GM21367 (cell line): Measurements from ENCODE around the gene LUC7L3.
A peak's percentile ranks its signal among the peaks of the same experiment; 100 is the strongest.

Experiments
- ATAC-seq: cut with Tn5 transposase; IDR thresholded peaks from one replicate; pipeline ENCODE4 v1.9.1; 2021; ENCODE audit not compliant: unreplicated experiment

LUC7L3 gene

GRCh38 chr17:50685691-50686493 lies 33.5 kb upstream of the LUC7L3 start:
- ATAC-seq: no peak

GRCh38 chr17:50686494-50687199 lies 32.8 kb upstream of the LUC7L3 start:
- no peak for ATAC-seq

GRCh38 chr17:50687200-50688066 lies 32.0 kb upstream of the LUC7L3 start:
- no peak for ATAC-seq

- ATAC-seq: no peak
These were observed 31.2 kb upstream of the LUC7L3 start for GRCh38 chr17:50688245-50688644.

- ATAC-seq: no peak
These were observed 30.2 kb upstream of the LUC7L3 start for GRCh38 chr17:50689251-50689650.

GRCh38 chr17:50689956-50690886 lies 29.2 kb upstream of the LUC7L3 start:
- ATAC-seq: no peak

GRCh38 chr17:50690887-50691549 lies 28.4 kb upstream of the LUC7L3 start:
- ATAC-seq: no peak

GRCh38 chr17:50691550-50692447 lies 27.6 kb upstream of the LUC7L3 start:
- no peak for ATAC-seq

GRCh38 chr17:50692448-50693035 lies 26.9 kb upstream of the LUC7L3 start:
- no peak for ATAC-seq

GRCh38 chr17:50693036-50693682 lies 26.2 kb upstream of the LUC7L3 start:
- ATAC-seq: no peak

- ATAC-seq: no peak
These were observed 23.0 kb upstream of the LUC7L3 start for GRCh38 chr17:50696365-50696879.

GRCh38 chr17:50697062-50697461 lies 22.3 kb upstream of the LUC7L3 start:
- ATAC-seq: no peak

GRCh38 chr17:50697663-50698272 lies 21.6 kb upstream of the LUC7L3 start:
- no peak for ATAC-seq

- ATAC-seq: no peak
These were observed 20.0 kb upstream of the LUC7L3 start for GRCh38 chr17:50699410-50699809.

GRCh38 chr17:50703162-50703561 lies 16.2 kb upstream of the LUC7L3 start:
- no peak for ATAC-seq

- peak; percentile 60 for ATAC-seq
These were observed 11.9 kb upstream of the LUC7L3 start, which contains the start of gene ANKRD40 for GRCh38 chr17:50707289-50708049. Gene ANKRD40 (minus strand): TSS chr17:50707914. CDS start chr17:50707654, 260 bp downstream.
